Activated naive CD4-positive, alpha-beta T cell treated with anti-CD3 and anti-CD28 coated beads, Interleukin-2, amount 10 ng/mL, durations not matched to agents 7 days and 5 days (primary cell): ENCODE data around the gene PDZD4.
A peak's percentile ranks its signal among the peaks of the same experiment; 100 is the strongest.

Experiments used
- CTCF ChIA-PET: fragments of 350-600 bp; sonication (Branson Sonifier 250); formaldehyde crosslinking; loops from one replicate; lab custom pipeline; 2021; ENCODE audit warnings: antibody characterized with exemption; lab: Charles Lee
- DNase-seq: peaks from one replicate; pipeline ENCODE4 v3.0.0-alpha.2; 2020
- H3K27ac Mint-ChIP-seq: one replicate; pipeline ENCODE4 v1.8.0; 2021; ENCODE audit warnings: mild to moderate bottlenecking, moderate library complexity, mixed read lengths
- H3K27me3 Mint-ChIP-seq: one replicate; pipeline ENCODE4 v1.8.0; 2021; ENCODE audit warnings: mild to moderate bottlenecking, mixed read lengths
- H3K36me3 Mint-ChIP-seq: one replicate; pipeline ENCODE4 v1.8.0; 2021; ENCODE audit warnings: mixed read lengths
- H3K4me1 Mint-ChIP-seq: one replicate; pipeline ENCODE4 v1.8.0; 2021; ENCODE audit warnings: mixed read lengths
- H3K4me3 Mint-ChIP-seq: one replicate; pipeline ENCODE4 v1.8.0; 2021; ENCODE audit warnings: mild to moderate bottlenecking, moderate library complexity, mixed read lengths
- H3K9me3 Mint-ChIP-seq: one replicate; pipeline ENCODE4 v1.8.0; 2021; ENCODE audit warnings: mixed read lengths

The PDZD4 gene

DNA sequence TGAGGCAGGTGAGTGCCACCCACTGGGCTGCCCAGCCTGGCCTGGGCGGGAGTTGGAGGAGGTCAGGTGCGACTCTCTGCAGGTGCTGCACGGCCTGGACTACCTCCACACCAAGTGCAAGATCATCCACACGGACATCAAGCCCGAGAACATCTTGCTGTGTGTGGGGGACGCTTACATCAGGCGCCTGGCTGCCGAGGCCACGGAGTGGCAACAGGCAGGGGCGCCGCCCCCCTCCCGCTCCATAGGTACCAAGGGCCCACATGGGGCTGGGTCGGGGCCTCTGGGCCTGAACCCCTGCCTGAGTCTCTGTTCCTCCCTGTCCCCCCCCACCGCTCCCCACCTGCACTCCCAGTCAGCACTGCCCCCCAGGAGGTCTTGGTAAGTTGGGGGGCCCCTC, 47.5 kb downstream of the PDZD4 start:
- H3K4me1 Mint-ChIP-seq, result no peaks in the 10 kb centered on the region
- DNase-seq, result no peak
- no peak overlapping the region for H3K4me3 Mint-ChIP-seq
- no peak overlapping the region for H3K27ac Mint-ChIP-seq
- H3K36me3 Mint-ChIP-seq, result no peaks in the 10 kb centered on the region
- CTCF ChIA-PET, result no interaction called here
- no peaks in the 10 kb centered on the region for H3K9me3 Mint-ChIP-seq
- H3K27me3 Mint-ChIP-seq, result peaks cover 29% of the 10 kb centered on the region

DNA sequence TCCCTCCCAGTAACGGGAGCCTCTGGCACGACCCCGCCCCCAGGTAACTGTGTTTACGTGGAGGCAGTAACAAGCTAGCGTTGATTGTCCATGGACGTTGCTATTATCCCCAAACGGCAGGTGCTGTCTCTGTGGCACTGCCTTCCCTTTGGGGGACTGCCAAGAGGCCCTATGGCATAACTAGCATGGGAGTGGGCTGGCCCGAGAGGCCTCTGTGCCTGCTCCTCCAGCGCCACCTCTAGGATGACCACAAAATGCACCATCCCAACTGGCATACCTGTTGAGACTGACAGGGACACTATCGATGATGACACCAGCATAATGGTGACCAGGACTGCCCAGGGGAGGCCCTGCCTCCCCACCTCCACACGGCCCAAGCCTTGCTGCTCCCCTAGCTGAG, 48.0 kb downstream of the PDZD4 start:
- Mint-ChIP-seq H3K9me3 (no peaks in the 10 kb centered on the region), H3K4me3 (no peak overlapping the region), H3K4me1 (no peaks in the 10 kb centered on the region), H3K27me3 (peaks cover 29% of the 10 kb centered on the region), H3K27ac (no peak overlapping the region), H3K36me3 (no peaks in the 10 kb centered on the region)
- no peak for DNase-seq
- CTCF ChIA-PET, result no interaction called here

DNA sequence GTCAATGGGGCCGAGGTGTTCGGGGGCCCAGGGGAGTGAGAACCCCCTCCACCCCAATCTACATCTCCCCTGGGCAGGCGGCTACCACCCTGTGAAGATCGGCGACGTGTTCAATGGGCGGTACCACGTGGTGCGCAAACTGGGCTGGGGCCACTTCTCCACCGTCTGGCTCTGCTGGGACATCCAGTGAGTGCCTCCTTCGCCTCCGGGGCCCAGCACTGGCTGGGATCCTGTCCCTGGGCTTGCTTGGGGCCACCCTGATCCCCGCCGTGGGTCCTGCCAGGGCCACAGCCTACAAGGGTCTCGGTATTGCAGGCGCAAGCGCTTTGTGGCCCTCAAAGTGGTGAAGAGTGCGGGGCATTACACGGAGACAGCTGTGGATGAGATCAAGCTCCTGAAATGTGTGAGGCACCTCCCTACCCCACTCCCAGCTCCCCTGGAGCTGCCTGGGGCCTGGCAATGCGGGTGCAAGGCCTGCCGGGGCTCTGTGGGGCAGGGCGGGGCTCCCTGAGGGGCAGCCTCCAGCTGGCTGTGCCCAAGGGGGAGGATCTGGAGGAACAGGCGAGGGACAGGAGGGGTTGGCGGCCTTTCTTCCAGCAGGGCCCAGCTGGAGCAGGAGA, 48.8 kb downstream of the PDZD4 start:
- CTCF ChIA-PET, result no interaction called here
- no peaks in the 10 kb centered on the region for H3K4me1 Mint-ChIP-seq

DNA sequence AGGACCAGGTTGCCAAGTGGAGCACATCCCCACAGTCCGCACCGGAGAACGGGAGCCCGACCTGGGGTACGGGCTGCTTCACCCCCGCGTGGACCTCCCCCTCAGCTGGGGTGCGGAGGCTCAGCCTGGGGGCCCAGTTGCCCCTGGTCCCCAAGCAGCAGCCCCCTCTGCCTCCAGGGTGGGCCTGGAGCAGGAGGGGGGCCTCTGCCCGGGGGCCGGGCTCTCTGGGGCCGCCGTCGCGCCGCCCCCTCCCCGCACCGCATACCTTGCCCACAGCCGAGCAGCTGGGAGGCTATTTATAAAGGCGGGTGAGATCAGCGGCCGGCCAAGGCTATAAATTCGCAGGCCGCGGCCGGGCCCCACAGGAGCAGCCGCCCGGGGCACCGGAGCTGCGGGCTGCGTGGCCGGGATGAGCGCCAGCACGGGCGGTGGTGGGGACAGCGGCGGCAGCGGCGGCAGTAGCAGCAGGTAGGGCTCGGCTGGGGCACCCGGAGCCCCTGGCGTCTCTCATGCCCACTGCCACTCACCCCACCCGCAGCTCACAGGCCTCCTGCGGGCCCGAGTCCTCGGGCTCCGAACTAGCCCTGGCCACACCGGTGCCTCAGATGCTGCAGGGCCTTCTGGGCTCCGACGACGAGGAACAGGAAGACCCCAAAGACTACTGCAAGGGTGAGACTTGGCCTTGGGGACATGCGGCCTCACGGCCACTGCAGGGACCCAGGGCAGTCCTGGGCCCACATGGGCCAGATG, 49.5 kb downstream of the PDZD4 start, which contains the start of gene SRPK3:
Gene SRPK3, plus strand, starts transcription at position 364 of the 750 bp plus-strand sequence. Its CDS starts 46 bp downstream, at position 410.
- Mint-ChIP-seq H3K4me3 (no peak within 1 kb of the TSS), H3K27ac (peak within 1 kb of the TSS; percentile 49), H3K9me3 (no peaks in the 10 kb centered on the region), H3K36me3 (no peaks in the 10 kb centered on the region), H3K4me1 (no peaks in the 10 kb centered on the region), H3K27me3 (peaks cover 29% of the 10 kb centered on the region)
- CTCF ChIA-PET, result no interaction called here
- no peak for DNase-seq

More for the DNA sequence above, 48.8 kb downstream of the PDZD4 start:
- DNase-seq, result no peak
- no peak overlapping the region for H3K4me3 Mint-ChIP-seq
- no peaks in the 10 kb centered on the region for H3K36me3 Mint-ChIP-seq
- H3K27me3 Mint-ChIP-seq, result peaks cover 29% of the 10 kb centered on the region
- no peaks in the 10 kb centered on the region for H3K9me3 Mint-ChIP-seq
- H3K27ac Mint-ChIP-seq, result no peak overlapping the region

DNA sequence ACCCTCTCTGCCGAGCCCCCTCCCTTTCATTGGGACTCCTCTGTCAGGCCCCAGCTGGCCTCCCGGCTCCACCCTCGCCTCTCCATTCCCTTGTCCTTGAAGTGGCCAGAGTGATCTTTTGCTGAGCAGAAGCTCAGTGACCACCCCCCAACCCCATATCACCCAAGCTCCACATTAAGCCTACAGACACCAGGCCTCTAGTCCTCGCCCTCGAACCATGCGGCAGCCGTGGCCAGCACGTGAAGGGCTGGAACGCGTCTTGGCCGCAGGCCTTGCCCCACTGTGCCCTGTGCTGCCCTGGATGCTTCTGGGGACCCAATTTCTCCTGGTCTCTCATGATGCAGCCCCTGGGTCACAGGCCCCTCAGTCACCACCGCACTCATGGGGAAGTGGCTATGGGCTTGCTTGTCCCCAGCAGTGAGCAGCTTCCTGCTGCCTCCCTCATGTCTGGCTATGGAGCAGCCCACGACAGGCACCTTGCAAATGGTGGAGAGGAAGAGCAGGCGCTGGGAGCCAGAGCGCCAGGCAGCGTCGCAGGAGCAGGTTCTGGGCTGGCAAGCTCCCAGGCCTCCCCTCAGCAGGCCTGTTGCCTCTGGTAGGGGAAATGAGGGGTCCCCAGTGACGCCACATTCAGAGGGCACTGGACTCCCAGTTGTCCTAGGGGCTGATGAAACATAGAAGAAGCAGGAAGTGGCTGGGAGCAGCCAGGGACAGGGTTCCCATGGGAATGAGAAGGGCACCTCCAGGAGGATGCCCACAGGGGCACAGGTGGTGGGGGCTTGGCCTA, 50.3 kb downstream of the PDZD4 start:
- no peak for DNase-seq
- Mint-ChIP-seq H3K4me3 (no peak overlapping the region), H3K27ac (peak overlapping the region; percentile 49), H3K9me3 (no peaks in the 10 kb centered on the region), H3K36me3 (no peaks in the 10 kb centered on the region), H3K4me1 (no peaks in the 10 kb centered on the region), H3K27me3 (peaks cover 29% of the 10 kb centered on the region)
- CTCF ChIA-PET, result no interaction called here

DNA sequence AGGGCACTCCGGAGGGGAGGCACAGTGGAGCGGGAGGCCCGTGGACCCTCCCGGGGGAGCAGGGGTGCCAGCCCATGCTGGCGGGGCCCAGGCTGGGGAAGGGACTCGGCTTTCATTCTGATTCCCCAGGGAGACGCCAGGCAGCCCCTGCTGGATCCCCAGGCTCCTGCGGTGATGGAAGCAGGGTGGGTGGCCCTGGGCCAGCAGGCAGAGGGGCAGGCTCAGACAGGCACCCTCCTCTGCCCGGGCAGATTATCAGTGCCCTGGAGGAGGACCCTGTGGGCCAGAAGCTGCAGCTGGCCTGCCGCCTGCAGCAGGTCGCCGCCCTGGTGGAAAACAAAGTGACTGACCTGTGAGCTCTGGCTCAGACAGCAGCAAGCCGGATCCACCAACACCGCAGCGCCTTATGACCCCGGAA, 51.7 kb downstream of the PDZD4 start:
- H3K4me3 Mint-ChIP-seq, result no peak overlapping the region
- H3K27me3 Mint-ChIP-seq, result peaks cover 29% of the 10 kb centered on the region
- no peak for DNase-seq
- CTCF ChIA-PET, result no interaction called here
- H3K4me1 Mint-ChIP-seq, result no peaks in the 10 kb centered on the region
- no peak overlapping the region for H3K27ac Mint-ChIP-seq
- no peaks in the 10 kb centered on the region for H3K9me3 Mint-ChIP-seq
- no peaks in the 10 kb centered on the region for H3K36me3 Mint-ChIP-seq

DNA sequence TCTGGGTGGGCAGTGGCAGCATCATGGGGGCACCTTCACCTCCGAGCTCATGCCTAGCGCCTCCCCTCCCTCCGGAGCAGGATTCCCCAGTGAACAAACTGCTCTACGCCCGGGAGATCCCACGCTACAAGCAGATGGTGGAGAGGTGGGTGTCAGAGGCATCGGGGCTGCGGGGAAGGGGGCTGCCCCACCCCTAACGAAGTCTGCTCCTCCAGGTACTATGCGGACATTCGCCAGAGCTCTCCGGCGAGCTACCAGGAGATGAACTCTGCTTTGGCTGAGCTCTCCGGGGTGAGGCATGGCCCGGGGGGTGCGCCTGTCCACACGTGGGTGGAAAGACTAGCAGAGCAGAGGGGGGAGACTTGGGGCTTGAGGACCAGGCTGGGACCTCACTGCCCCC, 52.2 kb downstream of the PDZD4 start:
- CTCF ChIA-PET, result no interaction called here
- no peak overlapping the region for H3K27ac Mint-ChIP-seq
- H3K4me3 Mint-ChIP-seq, result no peak overlapping the region

DNA sequence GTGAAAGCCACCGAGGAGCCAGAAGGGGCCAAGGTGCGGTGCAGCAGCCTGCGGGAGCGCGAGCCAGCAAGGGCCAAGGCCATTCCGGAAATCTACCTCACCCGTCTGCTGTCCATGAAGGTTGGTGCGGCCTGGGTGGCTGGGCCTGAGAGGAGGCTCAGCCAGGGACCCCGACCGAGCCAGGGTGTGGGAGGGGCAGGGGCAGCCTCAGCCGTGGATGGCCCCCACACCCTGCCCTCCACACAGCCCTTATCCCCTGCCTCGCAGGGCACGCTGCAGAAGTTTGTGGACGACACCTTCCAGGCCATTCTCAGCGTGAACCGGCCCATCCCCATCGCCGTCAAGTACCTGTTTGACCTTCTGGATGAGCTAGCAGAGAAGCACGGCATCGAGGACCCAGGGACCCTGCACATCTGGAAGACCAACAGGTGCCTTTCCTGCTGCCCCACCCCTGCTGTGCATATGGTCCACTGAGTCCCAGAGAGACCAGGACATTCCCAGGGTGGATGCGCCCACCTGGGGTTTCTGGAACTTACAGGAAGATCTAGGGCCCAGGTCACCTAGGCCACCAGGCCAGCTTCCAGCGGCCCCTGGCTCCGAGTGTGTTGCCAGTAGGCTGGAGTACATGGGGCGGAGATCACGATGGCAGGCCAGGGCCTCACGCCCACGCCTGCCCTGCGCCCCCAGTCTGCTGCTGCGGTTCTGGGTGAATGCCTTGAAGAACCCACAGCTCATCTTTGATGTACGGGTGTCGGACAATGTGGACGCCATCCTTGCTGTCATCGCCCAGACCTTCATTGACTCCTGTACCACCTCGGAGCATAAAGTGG, 52.9 kb downstream of the PDZD4 start:
- no peak overlapping the region for H3K27ac Mint-ChIP-seq
- CTCF ChIA-PET, result interaction anchor here (0.5 kb wide), 1 partner anchor 74 kb away, joined by 3 read pairs; no protein-coding TSS in a partner anchor
- H3K27me3 Mint-ChIP-seq, result peaks cover 29% of the 10 kb centered on the region
- DNase-seq, result peak; percentile 3
- H3K9me3 Mint-ChIP-seq, result no peaks in the 10 kb centered on the region
- no peaks in the 10 kb centered on the region for H3K4me1 Mint-ChIP-seq
- no peak overlapping the region for H3K4me3 Mint-ChIP-seq
- no peaks in the 10 kb centered on the region for H3K36me3 Mint-ChIP-seq

More for the DNA sequence above, 52.2 kb downstream of the PDZD4 start:
- H3K4me1 Mint-ChIP-seq, result no peaks in the 10 kb centered on the region
- H3K27me3 Mint-ChIP-seq, result peaks cover 29% of the 10 kb centered on the region
- DNase-seq, result no peak
- no peaks in the 10 kb centered on the region for H3K36me3 Mint-ChIP-seq
- H3K9me3 Mint-ChIP-seq, result no peaks in the 10 kb centered on the region

DNA sequence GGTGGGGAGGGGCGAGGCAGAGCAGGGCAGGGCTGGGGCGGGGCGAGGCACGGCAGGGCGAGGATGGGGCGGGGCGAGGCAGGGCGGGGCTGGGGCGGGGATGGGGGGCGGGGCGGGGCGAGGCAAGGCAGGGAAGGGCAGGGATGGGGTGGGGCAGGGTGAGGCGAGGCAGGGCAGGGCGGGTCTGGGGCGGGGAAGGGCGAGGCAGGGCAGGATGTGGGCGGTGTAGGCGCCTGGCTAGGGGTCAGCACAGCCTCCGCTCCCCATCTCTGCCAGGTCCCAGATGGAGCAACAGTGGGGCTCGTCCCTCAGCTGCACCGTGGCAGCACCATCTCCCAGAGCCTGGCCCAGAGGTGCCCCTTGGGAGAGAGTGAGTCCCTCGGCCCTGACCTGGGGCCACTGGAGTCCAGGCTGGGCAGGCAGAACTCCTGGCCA, 53.7 kb downstream of the PDZD4 start:
- DNase-seq, result peak; percentile 6
- peaks cover 29% of the 10 kb centered on the region for H3K27me3 Mint-ChIP-seq
- no peak overlapping the region for H3K27ac Mint-ChIP-seq
- H3K9me3 Mint-ChIP-seq, result no peaks in the 10 kb centered on the region
- H3K4me1 Mint-ChIP-seq, result no peaks in the 10 kb centered on the region
- no peaks in the 10 kb centered on the region for H3K36me3 Mint-ChIP-seq
- no peak overlapping the region for H3K4me3 Mint-ChIP-seq
- CTCF ChIA-PET, result no interaction called here

DNA sequence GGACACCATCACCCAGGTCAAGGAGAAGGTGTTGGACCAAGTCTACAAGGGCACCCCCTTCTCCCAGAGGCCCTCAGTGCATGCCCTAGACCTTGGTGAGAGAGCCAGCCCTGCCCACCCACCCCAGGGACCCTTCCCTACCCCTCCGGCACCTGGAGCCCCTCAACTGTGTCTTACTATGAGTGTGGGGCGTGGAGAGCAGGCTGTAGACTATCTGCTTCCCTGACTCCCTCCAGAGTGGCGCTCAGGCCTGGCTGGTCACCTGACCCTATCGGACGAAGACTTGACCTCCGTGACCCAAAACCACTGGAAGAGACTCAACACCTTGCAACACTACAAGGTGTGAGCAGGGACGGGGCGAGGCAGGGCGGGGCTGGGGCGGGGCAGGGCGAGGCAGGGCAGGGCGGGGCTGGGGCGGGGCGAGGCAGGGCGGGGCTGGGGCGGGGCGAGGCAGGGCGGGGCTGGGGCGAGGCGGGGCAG, 54.2 kb downstream of the PDZD4 start:
- Mint-ChIP-seq H3K27ac (no peak overlapping the region), H3K9me3 (no peaks in the 10 kb centered on the region), H3K27me3 (peaks cover 25% of the 10 kb centered on the region), H3K36me3 (no peaks in the 10 kb centered on the region), H3K4me1 (no peaks in the 10 kb centered on the region), H3K4me3 (no peak overlapping the region)
- DNase-seq, result peak; percentile 3
- CTCF ChIA-PET, result no interaction called here

DNA sequence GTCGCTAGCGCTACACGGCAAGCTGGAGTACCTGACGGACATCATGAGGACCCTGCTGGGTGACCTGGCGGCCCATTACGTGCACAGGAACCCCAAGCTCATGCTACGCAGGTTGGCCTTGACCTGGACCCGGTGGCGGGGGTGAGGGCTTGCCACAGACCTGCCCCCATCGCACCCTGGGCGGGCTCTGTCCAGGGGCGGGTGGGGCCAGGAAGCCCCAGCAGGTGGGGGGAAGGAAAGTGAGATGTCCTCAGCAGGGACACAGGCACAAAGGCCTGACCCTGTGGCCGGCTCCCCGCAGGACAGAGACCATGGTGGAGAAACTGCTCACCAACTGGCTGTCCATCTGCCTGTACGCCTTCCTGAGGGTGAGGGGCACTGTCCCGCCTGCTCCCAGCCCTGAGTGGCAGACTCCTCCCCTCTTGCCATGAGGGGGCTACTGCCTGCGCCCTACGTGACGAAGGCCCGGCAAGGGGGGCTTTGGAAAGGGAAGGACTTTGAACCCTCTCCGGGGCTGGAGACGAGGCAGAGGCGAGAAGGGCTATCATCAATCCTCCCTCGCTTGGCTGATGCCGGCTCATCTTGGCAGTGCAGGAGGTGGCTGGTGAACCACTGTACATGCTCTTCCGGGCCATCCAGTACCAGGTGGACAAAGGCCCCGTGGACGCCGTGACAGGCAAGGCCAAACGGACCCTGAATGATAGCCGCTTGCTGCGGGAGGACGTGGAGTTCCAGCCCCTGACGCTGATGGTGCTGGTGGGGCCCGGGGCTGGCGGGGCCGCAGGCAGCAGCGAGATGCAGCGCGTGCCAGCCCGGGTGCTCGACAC, 54.8 kb downstream of the PDZD4 start:
- no peak for DNase-seq
- peaks cover 21% of the 10 kb centered on the region for H3K27me3 Mint-ChIP-seq
- no peak overlapping the region for H3K27ac Mint-ChIP-seq
- CTCF ChIA-PET, result no interaction called here
- H3K4me1 Mint-ChIP-seq, result no peaks in the 10 kb centered on the region
- H3K4me3 Mint-ChIP-seq, result no peak overlapping the region
- no peaks in the 10 kb centered on the region for H3K9me3 Mint-ChIP-seq
- no peaks in the 10 kb centered on the region for H3K36me3 Mint-ChIP-seq

DNA sequence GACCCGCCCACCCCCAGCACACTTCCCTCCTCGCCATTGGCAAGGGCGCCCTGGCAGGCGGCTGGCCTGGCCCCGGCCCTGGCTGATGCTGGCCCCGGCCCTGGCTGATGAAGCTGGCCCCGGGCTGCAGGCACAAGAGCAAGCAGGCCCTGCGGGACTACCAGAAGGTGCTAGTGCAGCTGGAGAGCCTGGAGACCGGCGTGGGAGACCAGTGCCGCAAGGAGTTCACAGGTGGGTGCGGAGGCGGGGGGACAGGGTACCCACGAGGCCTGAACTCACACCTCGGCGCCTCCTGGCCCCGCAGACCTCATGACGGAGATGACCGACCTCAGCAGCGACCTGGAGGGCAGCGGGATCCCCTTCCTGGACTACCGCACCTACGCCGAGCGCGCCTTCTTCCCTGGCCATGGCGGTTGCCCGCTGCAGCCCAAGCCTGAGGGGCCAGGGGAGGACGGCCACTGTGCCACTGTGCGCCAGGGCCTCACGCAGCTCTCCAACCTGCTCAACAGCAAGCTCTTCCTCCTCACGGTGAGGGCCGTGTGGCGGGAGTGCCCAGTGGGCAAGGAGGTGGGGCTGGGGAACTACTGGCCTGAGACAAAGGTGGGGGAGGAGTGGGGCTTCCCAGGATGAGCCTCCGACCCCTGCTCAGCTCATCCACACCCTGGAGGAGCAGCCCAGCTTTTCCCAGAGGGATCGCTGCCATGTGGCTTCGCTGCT, 55.6 kb downstream of the PDZD4 start:
- CTCF ChIA-PET, result no interaction called here
- no peak overlapping the region for H3K4me3 Mint-ChIP-seq
- no peaks in the 10 kb centered on the region for H3K36me3 Mint-ChIP-seq
- peak; percentile 14 for DNase-seq
- no peaks in the 10 kb centered on the region for H3K9me3 Mint-ChIP-seq
- no peaks in the 10 kb centered on the region for H3K4me1 Mint-ChIP-seq
- peaks cover 14% of the 10 kb centered on the region for H3K27me3 Mint-ChIP-seq
- no peak overlapping the region for H3K27ac Mint-ChIP-seq
